Activated CD4-positive, alpha-beta T cell treated with anti-CD3 and anti-CD28 coated beads, Interleukin-2, amount 50 U/mL, for 48 hours (primary cell): ENCODE results near the gene EEF2KMT.

Source experiments
- DNase-seq, 2 experiments: peaks; one replicate each; pipeline ENCODE4 v3.0.0-alpha.2; 2020

Gene EEF2KMT

GRCh38 chr16:5035909-5036227, 61.7 kb downstream of the EEF2KMT start:
- DNase-seq = no peak
